ENCODE measurements around the gene COPS8. TPM values are rescaled to one million over a fixed set of nuclear protein-coding genes. Genes with fewer than 3 reads are reported as not detected.

The COPS8 gene
- total RNA-seq, 4 donors from 2014 or later: 57.1 to 84.5 (median 72.4) TPM

DNA sequence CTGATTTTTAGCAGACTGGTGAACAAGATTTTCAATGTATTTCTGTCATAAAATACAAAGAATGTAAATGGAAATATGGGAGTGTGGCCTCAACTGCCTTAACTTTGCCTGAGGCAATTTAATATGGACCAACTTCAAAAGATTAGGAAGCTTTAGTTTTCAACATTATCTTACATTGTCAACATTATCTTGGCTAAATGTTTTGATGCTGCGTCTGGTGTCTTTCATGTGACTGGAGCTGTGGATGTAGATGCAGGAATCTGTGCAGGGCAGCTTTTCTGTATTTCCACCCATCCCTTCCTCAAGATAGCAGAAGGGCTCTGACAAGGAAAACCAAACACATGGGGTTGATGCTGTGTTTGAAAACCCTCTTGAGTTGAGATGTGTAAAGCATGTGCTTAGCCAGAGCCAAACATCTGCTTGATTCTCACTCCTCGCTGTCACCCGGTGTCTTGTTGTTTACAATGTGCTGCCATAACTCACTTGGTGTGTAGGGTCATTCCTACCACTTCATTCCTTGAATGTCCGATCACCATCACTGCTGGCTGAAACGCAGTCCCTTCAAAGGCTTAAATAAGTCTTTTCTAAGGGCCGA lies 33.0 kb downstream of the COPS8 start:
- H3K9me3 ChIP-seq: no peaks in the 10 kb centered on the region
- TF ChIP-seq, protein P1, sequence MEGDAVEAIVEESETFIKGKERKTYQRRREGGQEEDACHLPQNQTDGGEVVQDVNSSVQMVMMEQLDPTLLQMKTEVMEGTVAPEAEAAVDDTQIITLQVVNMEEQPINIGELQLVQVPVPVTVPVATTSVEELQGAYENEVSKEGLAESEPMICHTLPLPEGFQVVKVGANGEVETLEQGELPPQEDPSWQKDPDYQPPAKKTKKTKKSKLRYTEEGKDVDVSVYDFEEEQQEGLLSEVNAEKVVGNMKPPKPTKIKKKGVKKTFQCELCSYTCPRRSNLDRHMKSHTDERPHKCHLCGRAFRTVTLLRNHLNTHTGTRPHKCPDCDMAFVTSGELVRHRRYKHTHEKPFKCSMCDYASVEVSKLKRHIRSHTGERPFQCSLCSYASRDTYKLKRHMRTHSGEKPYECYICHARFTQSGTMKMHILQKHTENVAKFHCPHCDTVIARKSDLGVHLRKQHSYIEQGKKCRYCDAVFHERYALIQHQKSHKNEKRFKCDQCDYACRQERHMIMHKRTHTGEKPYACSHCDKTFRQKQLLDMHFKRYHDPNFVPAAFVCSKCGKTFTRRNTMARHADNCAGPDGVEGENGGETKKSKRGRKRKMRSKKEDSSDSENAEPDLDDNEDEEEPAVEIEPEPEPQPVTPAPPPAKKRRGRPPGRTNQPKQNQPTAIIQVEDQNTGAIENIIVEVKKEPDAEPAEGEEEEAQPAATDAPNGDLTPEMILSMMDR (IDR thresholded peaks at IDR 0.05): no peak
- TF ChIP-seq POLR2A (IDR thresholded peaks at IDR 0.05): no peak
- no peak overlapping the region for H3K27ac ChIP-seq
- intact Hi-C loops (cut with DNase I): no loop called here
- no peak overlapping the region for H3K4me3 ChIP-seq (replicated peaks in 1 of 3)
- H3K27me3 ChIP-seq: no peaks in the 10 kb centered on the region
- 64 to 65% methylated on average over 6 of the region's 6 CpGs for WGBS, 2 donors
- H3K4me1 ChIP-seq: no peaks in the 10 kb centered on the region
- no peaks in the 10 kb centered on the region for H3K36me3 ChIP-seq
- no peak for DNase-seq

DNA sequence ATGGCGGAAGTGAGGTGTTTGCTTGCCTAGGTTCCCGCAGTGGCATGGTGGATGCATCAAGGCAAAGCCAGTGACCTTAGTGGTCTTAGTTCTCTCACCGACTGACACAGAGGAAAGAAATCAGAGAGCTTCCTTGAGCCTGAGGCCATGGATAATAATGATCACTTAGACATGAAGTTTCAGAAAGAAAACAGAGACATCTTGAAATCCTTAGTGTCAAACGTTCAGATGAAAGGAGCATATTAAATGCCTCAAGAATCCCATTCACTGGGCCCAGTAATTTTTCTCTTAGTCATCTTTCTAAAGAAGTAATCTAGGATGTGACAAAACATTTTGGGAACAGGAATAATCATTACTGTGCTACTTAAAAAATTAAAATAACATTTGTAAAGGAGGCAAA lies 35.2 kb downstream of the COPS8 start:
- no peak for DNase-seq
- Histone ChIP-seq H3K27me3 (no peaks in the 10 kb centered on the region), H3K27ac (no peak overlapping the region), H3K36me3 (no peaks in the 10 kb centered on the region), H3K9me3 (no peaks in the 10 kb centered on the region), H3K4me3 (replicated peaks in 1 of 3) (no peak overlapping the region), H3K4me1 (no peaks in the 10 kb centered on the region)
- intact Hi-C loops (cut with DNase I): no loop called here
- no peak for TF ChIP-seq POLR2A (IDR thresholded peaks at IDR 0.05)
- TF ChIP-seq, protein P1 (IDR thresholded peaks at IDR 0.05): no peak
- WGBS, 2 donors: 80 to 90% methylated on average over 4 of the region's 4 CpGs

DNA sequence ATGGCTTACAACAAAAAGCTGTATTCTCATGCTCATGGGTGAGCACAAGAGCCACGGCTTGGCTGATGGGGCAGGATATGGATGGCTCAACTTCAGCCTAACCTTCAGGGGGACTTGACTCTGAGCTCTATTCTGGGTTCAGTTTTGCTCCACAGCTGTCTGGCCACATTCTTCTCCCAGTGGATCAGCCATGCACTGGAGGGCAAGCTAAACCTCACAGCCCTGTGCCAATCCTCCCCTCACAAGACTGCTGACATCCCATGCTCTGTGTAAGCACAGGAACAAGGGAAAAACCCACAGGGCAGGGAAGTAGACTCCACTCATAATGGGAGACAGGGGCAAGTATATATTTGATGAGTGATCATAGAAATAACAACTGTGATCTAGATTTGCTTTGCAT lies 35.6 kb downstream of the COPS8 start:
- 85 to 92% methylated on average over 1 of the region's 1 CpG for WGBS, 2 donors

DNA sequence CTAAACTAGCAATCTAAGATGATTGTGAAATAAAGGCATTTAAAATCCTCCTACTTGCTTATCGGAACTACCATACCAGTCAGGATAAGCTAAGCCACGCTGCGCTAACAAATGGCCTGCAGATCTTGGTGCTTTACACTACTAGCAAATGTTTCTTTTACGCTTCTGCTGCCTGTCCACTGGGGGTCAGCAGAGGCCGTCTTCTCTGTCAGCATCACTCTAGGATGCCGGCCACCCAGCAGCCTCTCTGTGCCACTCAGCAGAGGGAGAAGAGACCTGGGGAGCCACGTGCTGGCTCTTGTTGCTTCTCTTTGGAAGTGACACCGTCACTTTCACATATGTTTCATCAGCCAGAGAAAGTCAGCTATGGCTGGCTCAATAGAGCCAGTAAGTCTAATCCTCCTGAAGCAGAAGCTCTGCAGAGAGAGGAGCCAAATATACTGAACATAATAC lies 36.6 kb downstream of the COPS8 start:
- no peaks in the 10 kb centered on the region for H3K9me3 ChIP-seq
- TF ChIP-seq POLR2A (IDR thresholded peaks at IDR 0.05): no peak
- TF ChIP-seq, protein P1 (IDR thresholded peaks at IDR 0.05): peak; percentile 28 to 57 (median 50)
- WGBS, 2 donors: 56 to 62% methylated on average over 8 of the region's 8 CpGs
- H3K27me3 ChIP-seq: no peaks in the 10 kb centered on the region
- peak; percentile 44 to 51 for DNase-seq
- no peaks in the 10 kb centered on the region for H3K4me1 ChIP-seq
- no peak overlapping the region for H3K27ac ChIP-seq
- no peaks in the 10 kb centered on the region for H3K36me3 ChIP-seq
- intact Hi-C loops (cut with DNase I): no loop called here
- H3K4me3 ChIP-seq (replicated peaks in 1 of 3): no peak overlapping the region

More for the DNA sequence above, 35.6 kb downstream of the COPS8 start:
- Histone ChIP-seq H3K36me3 (no peaks in the 10 kb centered on the region), H3K9me3 (no peaks in the 10 kb centered on the region), H3K4me3 (replicated peaks in 1 of 3) (no peak overlapping the region), H3K4me1 (no peaks in the 10 kb centered on the region), H3K27ac (no peak overlapping the region), H3K27me3 (no peaks in the 10 kb centered on the region)
- no peak for DNase-seq
- intact Hi-C loops (cut with DNase I): no loop called here
- TF ChIP-seq POLR2A (IDR thresholded peaks at IDR 0.05): no peak
- TF ChIP-seq, protein P1 (IDR thresholded peaks at IDR 0.05): no peak

DNA sequence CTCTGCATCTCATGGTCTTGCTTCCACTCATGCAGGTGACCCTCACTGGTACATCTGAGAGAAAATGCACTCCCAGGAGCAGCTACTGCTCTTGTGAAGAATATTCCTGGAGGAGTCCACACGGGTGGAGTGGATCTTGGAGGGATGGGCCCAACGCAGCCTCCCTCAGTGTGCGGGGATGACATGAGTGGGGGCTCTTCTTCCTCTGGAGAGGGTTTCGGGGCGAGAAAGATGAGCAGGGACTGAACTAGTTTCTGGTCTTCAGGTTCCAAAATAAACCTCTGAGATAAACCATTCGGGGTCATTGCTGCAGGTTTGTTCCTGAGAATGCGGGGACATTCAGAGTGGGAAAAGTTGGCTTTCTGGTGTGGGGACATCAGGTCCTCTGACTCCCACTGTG lies 39.1 kb downstream of the COPS8 start:
- DNase-seq: no peak
- H3K27me3 ChIP-seq: no peaks in the 10 kb centered on the region
- H3K9me3 ChIP-seq: no peaks in the 10 kb centered on the region
- no peak overlapping the region for H3K27ac ChIP-seq
- no peak overlapping the region for H3K4me3 ChIP-seq (replicated peaks in 1 of 3)
- peaks cover 10% of the 10 kb centered on the region in 2 donors for H3K4me1 ChIP-seq
- 94 to 96% methylated on average over 7 of the region's 7 CpGs for WGBS, 2 donors
- no peak for TF ChIP-seq POLR2A (IDR thresholded peaks at IDR 0.05)
- TF ChIP-seq, protein P1 (IDR thresholded peaks at IDR 0.05): no peak
- H3K36me3 ChIP-seq: no peaks in the 10 kb centered on the region
- intact Hi-C loops (cut with DNase I): no loop called here

Measured in thyroid gland (tissue), 4 donors.